Dendritic cell treated with granulocyte-macrophage colony-stimulating factor and Interleukin-4, amounts not matched to agents 40 ng/mL and 50 ng/mL, for 4 days (primary cell): ENCODE data around the gene ZNF724.
"Not testable (repeated sequence)": the region's sequence is repeated elsewhere in the genome, so short reads cannot be mapped to it uniquely, and the experiment has no call there.

ENCODE experiments used
- H3K27ac Mint-ChIP-seq: one replicate; pipeline ENCODE4 v1.8.0; 2022; ENCODE audit warnings: mild to moderate bottlenecking, mixed read lengths
- H3K27me3 Mint-ChIP-seq: one replicate; pipeline ENCODE4 v1.8.0; 2022; ENCODE audit warnings: mild to moderate bottlenecking, mixed read lengths
- H3K36me3 Mint-ChIP-seq: one replicate; pipeline ENCODE4 v1.8.0; 2022; ENCODE audit warnings: low read depth, mixed read lengths
- H3K4me1 Mint-ChIP-seq: one replicate; pipeline ENCODE4 v1.8.0; 2022; ENCODE audit warnings: low read depth, mixed read lengths
- H3K4me3 Mint-ChIP-seq: one replicate; pipeline ENCODE4 v1.8.0; 2022; ENCODE audit warnings: mild to moderate bottlenecking, moderate library complexity, mixed read lengths
- H3K9me3 Mint-ChIP-seq: one replicate; pipeline ENCODE4 v1.8.0; 2022; ENCODE audit warnings: mixed read lengths
- intact Hi-C: fragments of 100-400 bp; cut with micrococcal nuclease; formaldehyde crosslinking; loops from one replicate; pipeline ENCODE4 v1.15.0; 2022

ZNF724 gene

DNA sequence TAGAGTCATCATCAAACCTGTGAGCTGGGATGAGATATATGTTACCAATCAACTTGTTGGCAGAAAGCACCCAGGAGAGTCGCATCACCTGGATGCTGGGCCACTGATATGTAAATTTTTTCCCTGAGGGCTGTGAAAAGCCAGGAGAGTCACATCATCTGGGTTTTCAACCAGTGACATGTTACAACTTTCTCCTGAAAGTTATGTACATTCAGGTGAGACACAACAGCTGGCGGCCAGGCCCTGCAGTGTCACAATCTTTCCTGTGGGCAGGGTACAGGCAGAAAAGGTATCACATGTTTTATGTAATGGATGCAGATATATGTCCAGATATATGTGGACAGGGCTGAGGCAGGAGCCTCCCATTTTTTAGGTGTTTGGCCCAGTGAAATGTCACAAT lies 13.2 kb upstream of the ZNF724 start:
- Mint-ChIP-seq H3K9me3 (no peaks in the 10 kb centered on the region), H3K4me1 (no peaks in the 10 kb centered on the region), H3K36me3 (peaks cover 65% of the 10 kb centered on the region), H3K27ac (no peak overlapping the region), H3K4me3 (no peak overlapping the region), H3K27me3 (no peaks in the 10 kb centered on the region)
- intact Hi-C loops = no loop called here

DNA sequence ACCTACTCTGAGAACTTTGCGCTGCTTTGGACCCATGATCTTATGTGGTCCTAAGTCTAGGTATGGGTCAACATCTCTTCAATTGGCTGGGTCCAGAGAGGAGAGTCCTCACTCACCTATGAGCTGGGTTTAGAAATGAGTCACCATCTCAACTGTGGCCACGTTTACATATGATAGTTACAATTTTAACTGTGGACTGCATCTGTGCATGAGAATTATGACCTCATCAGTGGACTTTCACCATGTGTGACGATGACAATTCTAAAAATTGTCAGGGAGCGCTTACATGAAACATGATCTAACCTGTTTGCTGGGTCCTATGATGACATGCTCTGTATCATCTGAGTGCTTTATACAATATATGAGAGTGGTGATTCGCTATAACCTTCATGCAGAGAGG lies 12.7 kb upstream of the ZNF724 start:
- Mint-ChIP-seq H3K4me3 (no peak overlapping the region), H3K27ac (no peak overlapping the region), H3K36me3 (peaks cover 60% of the 10 kb centered on the region), H3K4me1 (no peaks in the 10 kb centered on the region), H3K27me3 (no peaks in the 10 kb centered on the region), H3K9me3 (no peaks in the 10 kb centered on the region)
- intact Hi-C loops = no loop called here

DNA sequence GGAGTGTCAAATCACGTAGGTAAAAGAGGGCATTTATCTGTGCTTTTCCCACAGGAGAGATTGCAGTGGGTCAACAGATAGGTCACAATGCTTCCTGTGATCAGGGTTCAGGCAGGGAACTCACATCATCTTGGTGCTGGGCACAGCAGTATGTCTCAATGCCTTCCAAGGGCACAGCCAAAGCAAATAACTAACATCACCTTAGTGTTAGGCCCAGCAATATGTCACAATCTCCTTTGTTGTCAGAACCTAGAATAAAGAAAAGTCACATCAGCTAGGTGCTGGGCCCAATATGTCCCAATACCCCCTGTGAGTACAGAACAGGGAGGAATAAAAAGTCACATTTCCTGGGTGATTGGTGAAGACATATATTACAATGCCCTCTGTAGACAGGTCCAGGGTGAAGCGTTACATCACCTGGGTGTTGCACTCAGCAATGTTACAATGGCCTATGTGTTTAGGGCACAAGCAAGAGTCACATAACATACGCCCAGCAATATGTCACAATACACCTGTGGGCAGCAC lies 11.4 kb upstream of the ZNF724 start:
- peaks cover 46% of the 10 kb centered on the region for H3K36me3 Mint-ChIP-seq

DNA sequence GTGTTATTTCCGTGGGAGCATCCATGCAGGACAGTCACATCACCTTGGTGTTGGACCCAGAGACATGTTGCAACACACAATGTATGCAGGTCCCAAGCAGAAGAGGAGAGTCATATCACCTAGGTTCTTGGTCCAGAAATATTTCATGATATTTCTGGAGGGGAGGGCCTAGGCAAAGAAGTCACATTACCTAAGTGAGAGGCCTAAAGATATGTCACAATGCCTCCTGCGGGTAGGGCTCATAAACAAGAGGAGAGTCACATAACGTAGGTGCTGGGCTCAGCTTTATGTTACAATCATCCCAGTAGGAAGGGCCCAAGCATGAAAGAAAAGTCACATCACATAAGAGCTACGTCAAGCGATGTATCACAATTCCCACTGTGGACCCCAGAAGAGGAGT lies 10.8 kb upstream of the ZNF724 start:
- peaks cover 40% of the 10 kb centered on the region for H3K36me3 Mint-ChIP-seq
- H3K4me3 Mint-ChIP-seq = no peak overlapping the region
- intact Hi-C loops = no loop called here
- H3K27ac Mint-ChIP-seq = no peak overlapping the region
- H3K4me1 Mint-ChIP-seq = no peaks in the 10 kb centered on the region
- H3K27me3 Mint-ChIP-seq = no peaks in the 10 kb centered on the region
- H3K9me3 Mint-ChIP-seq = no peaks in the 10 kb centered on the region

More for the DNA sequence above, 11.4 kb upstream of the ZNF724 start:
- Mint-ChIP-seq H3K27ac (no peak overlapping the region), H3K9me3 (no peaks in the 10 kb centered on the region), H3K4me1 (no peaks in the 10 kb centered on the region), H3K27me3 (no peaks in the 10 kb centered on the region), H3K4me3 (no peak overlapping the region)
- intact Hi-C loops = no loop called here

DNA sequence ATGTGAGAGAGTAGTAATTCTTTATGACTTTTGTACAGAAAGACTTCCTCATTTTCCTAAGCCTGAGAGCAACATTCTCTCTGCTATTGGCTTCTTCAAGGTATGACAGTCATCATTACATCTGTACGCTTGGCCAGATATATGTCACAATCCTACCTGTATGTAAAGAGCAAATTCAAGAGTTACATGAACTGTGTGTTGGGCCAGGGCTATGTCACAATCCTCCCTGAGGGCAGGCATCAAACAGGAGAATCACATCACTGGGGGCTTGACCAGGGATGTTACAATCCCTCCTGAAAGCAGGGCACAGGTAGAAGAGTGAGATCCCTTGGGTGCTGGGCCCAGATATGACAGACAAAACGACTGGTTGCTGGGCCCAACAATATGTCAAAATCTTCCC lies 9.8 kb upstream of the ZNF724 start:
- no peaks in the 10 kb centered on the region for H3K9me3 Mint-ChIP-seq
- no peaks in the 10 kb centered on the region for H3K27me3 Mint-ChIP-seq
- no peaks in the 10 kb centered on the region for H3K4me1 Mint-ChIP-seq
- H3K27ac Mint-ChIP-seq = no peak overlapping the region
- peaks cover 36% of the 10 kb centered on the region for H3K36me3 Mint-ChIP-seq
- no peak overlapping the region for H3K4me3 Mint-ChIP-seq
- intact Hi-C loops = no loop called here

DNA sequence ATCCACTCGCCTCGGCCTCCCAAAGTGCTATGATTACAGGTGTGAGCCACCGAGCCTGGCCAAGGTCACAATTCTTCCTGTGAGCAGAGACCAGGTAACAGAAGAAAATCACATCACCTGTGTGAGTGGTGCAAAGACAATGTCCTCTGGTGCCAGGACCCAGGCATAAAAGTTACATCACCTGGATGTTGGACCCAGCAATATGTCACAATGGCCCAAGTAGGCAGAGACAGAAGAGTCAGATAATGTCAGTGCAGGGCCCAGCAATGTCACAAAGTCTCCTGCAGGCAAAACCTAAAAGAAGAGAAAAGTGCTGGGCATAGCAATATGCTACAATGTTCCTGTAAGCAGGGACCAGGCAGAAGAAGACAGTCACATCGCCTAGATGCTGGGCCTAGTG lies 5.5 kb upstream of the ZNF724 start:
- Mint-ChIP-seq H3K36me3 (peaks cover 15% of the 10 kb centered on the region), H3K9me3 (no peaks in the 10 kb centered on the region), H3K27ac (no peak overlapping the region), H3K4me3 (no peak overlapping the region), H3K4me1 (no peaks in the 10 kb centered on the region), H3K27me3 (no peaks in the 10 kb centered on the region)
- intact Hi-C loops = no loop called here

DNA sequence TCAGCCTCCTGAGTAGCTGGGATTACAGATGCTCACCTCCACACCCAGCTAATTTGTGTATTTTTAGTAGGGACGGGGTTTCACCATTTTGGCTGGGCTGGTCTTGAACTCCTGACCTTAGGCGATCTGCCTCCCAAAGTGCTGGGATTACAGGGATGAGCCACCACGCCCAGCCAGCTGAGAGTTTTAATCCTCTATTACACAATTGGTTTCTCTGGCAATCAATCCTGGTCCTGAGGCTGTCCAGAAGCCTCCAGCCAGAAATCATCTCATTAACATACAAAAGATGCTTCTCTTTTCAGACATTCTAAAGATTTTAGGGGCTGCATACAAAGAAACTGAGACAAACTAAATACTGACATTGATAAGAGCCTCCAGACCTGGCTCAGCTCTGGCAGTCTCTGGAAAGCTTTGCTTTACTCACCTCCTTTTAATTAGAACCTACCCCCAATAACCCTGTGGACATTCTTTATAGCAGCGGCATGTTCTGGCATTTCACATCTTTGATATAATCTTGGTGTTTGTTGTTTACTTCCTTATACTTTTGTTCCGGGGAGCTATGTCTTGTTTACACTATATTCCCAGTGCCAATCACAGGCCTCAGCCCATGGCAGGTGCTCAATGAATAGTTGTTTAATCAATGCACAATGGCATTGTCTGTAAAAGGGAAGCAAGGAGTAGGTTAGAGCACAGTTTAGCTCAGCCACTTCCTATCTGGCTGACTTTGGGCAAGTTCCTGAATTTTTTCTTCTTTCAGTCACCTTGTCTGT lies 4.1 kb upstream of the ZNF724 start:
- H3K4me3 Mint-ChIP-seq = no peak overlapping the region
- no peaks in the 10 kb centered on the region for H3K4me1 Mint-ChIP-seq
- peaks cover 10% of the 10 kb centered on the region for H3K36me3 Mint-ChIP-seq
- intact Hi-C loops = loop anchor here (5.0 kb wide), 1 partner anchor 778 kb away; no protein-coding TSS in a partner anchor
- H3K27me3 Mint-ChIP-seq = no peaks in the 10 kb centered on the region
- H3K27ac Mint-ChIP-seq = no peak overlapping the region
- H3K9me3 Mint-ChIP-seq = no peaks in the 10 kb centered on the region

DNA sequence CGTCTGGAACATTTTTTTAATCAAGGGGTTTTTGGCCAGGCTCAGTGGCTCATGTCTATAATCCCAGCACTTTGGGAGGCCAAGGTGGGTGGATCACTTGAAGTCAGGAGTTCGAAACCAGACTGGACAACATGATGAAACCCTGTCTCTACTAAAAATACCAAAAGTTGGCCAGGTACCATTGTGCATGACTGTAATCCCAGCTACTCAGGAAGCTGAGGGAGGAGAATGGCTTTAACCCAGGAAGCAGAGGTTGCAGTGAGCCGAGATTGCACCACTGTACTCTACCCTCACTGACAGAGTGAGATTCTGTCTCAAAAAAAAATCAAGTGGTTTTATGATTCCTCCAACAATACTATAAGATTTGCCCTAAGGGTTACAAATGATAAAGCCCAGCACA lies 3.1 kb upstream of the ZNF724 start:
- intact Hi-C loops = loop anchor here (5.0 kb wide), 1 partner anchor 779 kb away; no protein-coding TSS in a partner anchor
- H3K9me3 Mint-ChIP-seq, H3K27ac Mint-ChIP-seq, H3K4me1 Mint-ChIP-seq, H3K27me3 Mint-ChIP-seq, H3K4me3 Mint-ChIP-seq: not testable (repeated sequence)
- H3K36me3 Mint-ChIP-seq = peaks cover 14% of the 10 kb centered on the region

DNA sequence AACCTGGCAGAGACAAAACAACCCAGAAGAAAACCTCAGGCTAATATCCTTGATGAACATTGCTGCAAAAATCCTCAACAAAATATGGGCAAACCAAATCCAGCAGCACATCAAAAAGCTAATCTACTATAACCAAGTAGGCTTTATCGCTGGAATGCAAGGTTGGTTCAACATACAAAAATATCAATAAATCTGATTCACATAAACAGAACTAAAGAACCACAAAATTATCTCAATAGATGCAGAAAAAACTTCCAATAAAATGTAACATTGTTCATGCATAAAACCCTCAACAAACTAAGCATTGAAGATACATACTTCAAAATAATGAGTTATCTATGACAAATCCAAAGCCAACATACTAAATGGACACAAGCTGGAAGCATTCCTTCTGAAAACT lies 8.8 kb downstream of the ZNF724 start:
- Mint-ChIP-seq H3K9me3 (peaks cover 79% of the 10 kb centered on the region), H3K4me1 (no peaks in the 10 kb centered on the region), H3K36me3 (peaks cover 92% of the 10 kb centered on the region), H3K27ac (no peak overlapping the region), H3K27me3 (no peaks in the 10 kb centered on the region), H3K4me3 (no peak overlapping the region)
- intact Hi-C loops = loop anchor here (10.0 kb wide), 1 partner anchor 153 kb away; the partner anchor contains the start of gene ZNF91

DNA sequence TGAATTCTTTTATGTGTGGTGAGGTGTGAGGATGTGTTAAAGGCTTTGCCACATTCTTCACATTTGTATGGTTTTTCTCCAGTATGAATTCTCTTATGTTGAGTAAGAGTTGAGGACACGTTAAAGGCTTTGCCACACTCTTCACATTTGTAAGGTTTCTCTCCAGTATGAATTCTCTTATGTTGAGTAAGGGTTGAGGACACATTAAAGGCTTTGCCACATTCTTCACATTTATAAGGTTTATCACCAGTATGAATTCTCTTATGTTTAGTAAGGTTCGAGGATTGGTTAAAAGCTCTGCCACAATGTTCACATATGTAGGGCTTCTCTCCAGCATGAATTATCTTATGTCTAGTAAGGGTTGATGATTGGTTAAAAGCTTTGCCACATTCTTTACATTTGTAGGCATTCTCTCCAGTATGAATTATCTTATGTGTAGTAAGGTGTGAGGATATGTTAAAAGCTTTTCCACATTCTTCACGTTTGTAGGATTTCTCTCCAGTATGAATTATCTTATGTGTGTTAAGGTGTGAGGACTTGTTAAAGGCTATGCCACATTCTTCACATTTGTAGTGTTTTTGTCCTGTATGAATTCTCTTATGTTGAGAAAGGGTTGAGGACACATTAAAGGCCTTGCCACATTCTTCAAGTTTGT lies 27.1 kb downstream of the ZNF724 start:
- no peaks in the 10 kb centered on the region for H3K27me3 Mint-ChIP-seq
- H3K4me1 Mint-ChIP-seq = no peaks in the 10 kb centered on the region
- intact Hi-C loops = no loop called here
- H3K36me3 Mint-ChIP-seq = peaks cover 62% of the 10 kb centered on the region
- no peak overlapping the region for H3K27ac Mint-ChIP-seq
- peaks cover 61% of the 10 kb centered on the region for H3K9me3 Mint-ChIP-seq
- H3K4me3 Mint-ChIP-seq = no peak overlapping the region

DNA sequence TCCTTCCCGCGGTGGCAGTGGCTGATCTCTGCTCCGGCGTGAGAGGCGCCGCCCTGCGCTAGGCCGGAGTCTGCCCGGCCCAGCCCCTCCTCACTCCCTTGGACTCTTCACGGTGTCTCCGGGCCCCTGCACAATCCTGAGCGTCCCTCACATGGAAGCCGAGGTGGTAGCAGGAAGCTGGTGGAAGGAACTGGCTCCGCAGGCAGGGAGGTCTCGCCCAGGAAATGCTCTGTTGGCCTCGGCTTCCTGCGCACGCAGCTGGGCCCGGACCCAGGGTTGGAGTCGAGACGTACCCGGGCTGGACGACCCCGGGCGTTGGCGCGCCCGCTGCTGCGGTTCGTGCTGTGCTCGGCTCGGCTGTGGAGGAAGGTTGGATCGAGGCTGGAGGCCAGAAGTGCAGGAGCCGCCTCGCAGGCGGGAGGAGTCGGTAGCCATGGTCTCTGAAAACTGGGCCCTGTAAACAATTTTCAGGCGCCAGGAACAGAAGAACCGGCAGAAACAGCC lies 46.3 kb downstream of the ZNF724 start:
- Mint-ChIP-seq H3K27me3 (no peaks in the 10 kb centered on the region), H3K4me1 (no peaks in the 10 kb centered on the region), H3K9me3 (peaks cover 52% of the 10 kb centered on the region), H3K4me3 (no peak overlapping the region), H3K36me3 (no peaks in the 10 kb centered on the region), H3K27ac (no peak overlapping the region)
- intact Hi-C loops = no loop called here

DNA sequence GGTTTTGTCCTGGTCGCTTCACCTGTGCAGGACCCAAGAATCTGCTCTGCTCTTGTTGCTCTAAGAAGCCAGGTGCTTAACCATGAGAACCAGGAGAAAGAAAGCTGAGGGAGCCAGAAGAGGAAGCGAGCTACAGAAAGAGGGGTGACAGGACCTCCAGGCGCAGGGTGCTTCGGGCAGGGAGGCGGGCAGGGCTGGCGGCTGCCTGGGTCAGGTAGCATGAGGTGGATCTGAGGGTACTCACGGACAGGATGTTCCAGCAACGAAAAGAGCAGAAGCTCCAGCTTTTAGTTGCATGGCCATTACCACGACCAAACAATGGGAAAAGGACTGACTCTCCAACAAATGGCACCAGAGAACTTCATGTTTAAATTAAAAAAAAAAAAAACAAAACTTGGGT lies 59.9 kb downstream of the ZNF724 start:
- Mint-ChIP-seq H3K4me1 (no peaks in the 10 kb centered on the region), H3K27me3 (no peaks in the 10 kb centered on the region), H3K4me3 (no peak overlapping the region), H3K36me3 (no peaks in the 10 kb centered on the region), H3K27ac (no peak overlapping the region), H3K9me3 (peaks cover 62% of the 10 kb centered on the region)
- intact Hi-C loops = no loop called here

DNA sequence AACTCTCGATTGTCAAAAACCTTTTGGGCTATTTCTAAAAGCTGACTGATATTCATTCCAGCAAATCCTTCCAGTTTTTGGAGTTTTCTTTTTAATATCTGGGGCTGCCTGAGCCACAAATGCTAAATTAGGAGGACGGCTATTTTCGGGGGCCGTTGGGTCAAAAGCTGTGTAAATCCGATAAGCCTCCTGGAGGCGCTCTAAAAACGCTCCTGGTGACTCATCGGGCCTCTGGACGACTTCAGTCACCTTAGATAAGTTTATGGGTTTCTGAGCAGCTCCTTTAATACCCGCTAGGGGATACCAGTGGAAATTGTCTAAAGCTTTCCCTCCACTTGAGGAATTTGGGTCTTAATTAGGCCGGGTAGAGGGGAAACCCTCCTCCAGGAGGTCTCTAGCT lies 66.9 kb downstream of the ZNF724 start:
- no peaks in the 10 kb centered on the region for H3K27me3 Mint-ChIP-seq
- no peaks in the 10 kb centered on the region for H3K36me3 Mint-ChIP-seq
- no peak overlapping the region for H3K27ac Mint-ChIP-seq
- H3K4me3 Mint-ChIP-seq = no peak overlapping the region
- intact Hi-C loops = no loop called here
- H3K4me1 Mint-ChIP-seq = no peaks in the 10 kb centered on the region
- peaks cover 80% of the 10 kb centered on the region for H3K9me3 Mint-ChIP-seq
